ENCODE measurements around the gene ZSWIM1.

The ZSWIM1 gene

DNA sequence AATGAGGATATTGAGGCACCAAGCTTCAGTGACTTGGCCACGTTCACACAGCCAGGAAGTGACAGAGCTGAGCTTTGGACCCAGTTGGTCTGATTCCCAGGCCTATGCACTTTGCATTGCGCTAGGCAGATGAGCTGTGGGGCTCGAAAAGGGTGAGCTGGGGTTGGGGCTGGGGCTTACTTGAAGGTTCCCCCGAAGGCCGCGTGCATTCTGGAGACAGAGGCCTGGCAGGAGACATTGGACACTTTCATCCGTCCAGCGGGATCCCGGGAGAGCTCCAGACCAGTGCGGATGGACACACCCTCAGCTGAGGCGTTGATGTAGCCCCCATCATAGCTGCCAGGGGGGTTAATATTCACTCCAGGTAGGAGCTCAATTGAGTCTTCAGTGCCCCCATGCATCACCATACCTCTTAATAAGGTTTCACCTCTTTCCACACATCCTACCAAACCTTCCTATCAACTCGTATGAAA is 28.3 kb downstream of the ZSWIM1 start:
- no peak overlapping the region for H3K27ac ChIP-seq (ENCODE audit: insufficient read depth, low read depth, low read length, poor library complexity, severe bottlenecking)
- peaks cover 13% of the 10 kb centered on the region for H3K4me1 ChIP-seq (ENCODE audit: control insufficient read depth, insufficient read depth, low read length)
- H3K9me3 ChIP-seq (ENCODE audit: control insufficient read depth, low read length): no peaks in the 10 kb centered on the region
- H3K27me3 ChIP-seq (ENCODE audit: control insufficient read depth, insufficient read depth, low read length, poor library complexity, severe bottlenecking): no peaks in the 10 kb centered on the region
- whole genome bisulfite sequencing, 2 experiments: 93 to 96% methylated on average over 12 of the region's 12 CpGs
- H3K36me3 ChIP-seq (ENCODE audit: control insufficient read depth, insufficient read depth, low read length): peaks cover 38% of the 10 kb centered on the region
- no peak overlapping the region for H3K4me3 ChIP-seq (ENCODE audit: insufficient read depth, low read depth, low read length)

DNA sequence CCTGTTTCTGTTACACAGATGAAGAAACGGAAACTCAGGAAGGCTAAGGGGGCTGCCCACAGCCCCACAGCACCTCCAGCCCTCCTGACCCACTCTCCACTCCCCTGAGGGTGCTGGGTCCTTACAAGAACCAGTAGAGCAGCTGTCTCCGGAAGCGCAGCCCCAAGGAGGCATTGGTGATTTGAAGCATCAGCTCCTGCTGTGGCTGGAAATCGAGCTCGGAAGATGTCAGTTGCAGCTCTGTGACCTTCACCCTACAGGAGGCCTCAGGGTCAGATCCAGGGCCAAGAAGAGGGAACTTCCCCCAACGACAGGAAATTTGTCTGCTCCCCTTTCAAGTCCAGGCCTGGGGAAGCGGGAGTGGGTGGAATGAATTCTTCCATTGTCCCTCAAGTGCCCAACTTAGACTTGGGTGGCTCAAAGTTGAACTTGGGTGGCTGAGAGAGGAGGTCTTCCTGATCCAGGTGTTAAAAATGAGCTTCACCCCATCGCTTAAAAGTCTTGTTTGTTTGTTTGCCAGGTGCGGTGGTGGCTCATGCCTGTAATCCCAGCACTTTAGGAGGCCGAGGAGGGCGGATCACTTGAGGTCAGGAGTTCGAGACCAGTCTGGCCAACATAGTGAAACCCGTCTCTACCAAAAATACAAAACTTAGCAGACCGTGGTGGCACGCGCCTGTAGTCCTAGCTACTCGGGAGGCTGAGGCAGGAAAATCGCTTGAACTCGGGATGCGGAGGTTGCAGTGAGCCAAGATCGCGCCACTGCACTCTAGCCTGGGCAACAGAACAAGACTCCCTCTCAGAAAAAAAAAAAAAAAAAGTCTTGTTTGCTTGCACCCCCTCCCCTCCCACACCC is 29.0 kb downstream of the ZSWIM1 start:
- Histone ChIP-seq H3K4me3 (ENCODE audit: insufficient read depth, low read depth, low read length) (peak overlapping the region; percentile 69), H3K27me3 (ENCODE audit: control insufficient read depth, insufficient read depth, low read length, poor library complexity, severe bottlenecking) (no peaks in the 10 kb centered on the region), H3K36me3 (ENCODE audit: control insufficient read depth, insufficient read depth, low read length) (peaks cover 31% of the 10 kb centered on the region), H3K9me3 (ENCODE audit: control insufficient read depth, low read length) (no peaks in the 10 kb centered on the region), H3K4me1 (ENCODE audit: control insufficient read depth, insufficient read depth, low read length) (peaks cover 13% of the 10 kb centered on the region), H3K27ac (ENCODE audit: insufficient read depth, low read depth, low read length, poor library complexity, severe bottlenecking) (no peak overlapping the region)
- WGBS, 2 experiments: 88% methylated on average over 21 to 22 of the region's 22 CpGs

DNA sequence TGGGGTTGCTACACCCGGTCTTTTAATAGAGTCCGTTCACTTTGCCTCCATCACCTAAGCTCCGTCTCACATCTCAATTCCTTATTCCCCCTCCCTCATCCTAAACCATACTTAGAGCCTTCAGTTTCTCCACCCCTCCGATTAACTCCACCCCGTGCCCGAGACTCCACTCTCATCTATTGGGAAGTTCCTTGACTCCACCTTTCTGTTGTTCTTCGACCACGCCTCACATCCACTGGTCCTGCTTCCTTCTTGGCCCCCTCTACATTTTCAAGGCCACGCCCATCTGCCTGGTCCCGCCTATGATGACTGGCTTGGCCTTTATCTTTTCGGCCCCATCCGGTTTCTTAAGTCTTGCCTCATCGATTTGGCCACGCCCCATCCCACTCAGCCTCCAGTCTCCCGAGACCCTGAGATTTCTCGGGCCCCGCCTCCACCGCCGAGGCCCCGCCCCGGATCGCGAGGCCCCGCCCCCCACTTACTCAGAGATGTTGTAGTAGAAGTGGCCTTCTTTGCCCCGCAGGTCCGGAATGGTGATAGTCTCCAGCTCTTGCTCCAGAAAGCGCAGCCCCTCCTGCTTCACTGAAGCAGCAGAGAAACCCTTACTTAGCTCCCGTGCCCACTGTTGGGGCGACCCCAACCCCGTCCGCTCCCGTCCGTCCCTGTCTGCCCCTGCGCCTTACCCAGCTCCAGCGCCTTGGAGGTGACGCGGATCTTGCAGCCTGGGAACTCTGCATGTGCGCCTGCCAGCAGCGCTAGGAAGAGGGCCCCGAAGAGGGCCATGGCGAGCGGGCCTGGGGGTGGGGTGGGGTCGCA is 29.9 kb downstream of the ZSWIM1 start:
- H3K36me3 ChIP-seq (ENCODE audit: control insufficient read depth, insufficient read depth, low read length): peaks cover 23% of the 10 kb centered on the region
- no peaks in the 10 kb centered on the region for H3K27me3 ChIP-seq (ENCODE audit: control insufficient read depth, insufficient read depth, low read length, poor library complexity, severe bottlenecking)
- H3K9me3 ChIP-seq (ENCODE audit: control insufficient read depth, low read length): no peaks in the 10 kb centered on the region
- WGBS, 2 experiments: 2 to 3% methylated on average over 43 of the region's 43 CpGs
- peaks cover 13% of the 10 kb centered on the region for H3K4me1 ChIP-seq (ENCODE audit: control insufficient read depth, insufficient read depth, low read length)
- H3K4me3 ChIP-seq (ENCODE audit: insufficient read depth, low read depth, low read length): peak overlapping the region; percentile 69
- peak overlapping the region; percentile 96 for H3K27ac ChIP-seq (ENCODE audit: insufficient read depth, low read depth, low read length, poor library complexity, severe bottlenecking)

DNA sequence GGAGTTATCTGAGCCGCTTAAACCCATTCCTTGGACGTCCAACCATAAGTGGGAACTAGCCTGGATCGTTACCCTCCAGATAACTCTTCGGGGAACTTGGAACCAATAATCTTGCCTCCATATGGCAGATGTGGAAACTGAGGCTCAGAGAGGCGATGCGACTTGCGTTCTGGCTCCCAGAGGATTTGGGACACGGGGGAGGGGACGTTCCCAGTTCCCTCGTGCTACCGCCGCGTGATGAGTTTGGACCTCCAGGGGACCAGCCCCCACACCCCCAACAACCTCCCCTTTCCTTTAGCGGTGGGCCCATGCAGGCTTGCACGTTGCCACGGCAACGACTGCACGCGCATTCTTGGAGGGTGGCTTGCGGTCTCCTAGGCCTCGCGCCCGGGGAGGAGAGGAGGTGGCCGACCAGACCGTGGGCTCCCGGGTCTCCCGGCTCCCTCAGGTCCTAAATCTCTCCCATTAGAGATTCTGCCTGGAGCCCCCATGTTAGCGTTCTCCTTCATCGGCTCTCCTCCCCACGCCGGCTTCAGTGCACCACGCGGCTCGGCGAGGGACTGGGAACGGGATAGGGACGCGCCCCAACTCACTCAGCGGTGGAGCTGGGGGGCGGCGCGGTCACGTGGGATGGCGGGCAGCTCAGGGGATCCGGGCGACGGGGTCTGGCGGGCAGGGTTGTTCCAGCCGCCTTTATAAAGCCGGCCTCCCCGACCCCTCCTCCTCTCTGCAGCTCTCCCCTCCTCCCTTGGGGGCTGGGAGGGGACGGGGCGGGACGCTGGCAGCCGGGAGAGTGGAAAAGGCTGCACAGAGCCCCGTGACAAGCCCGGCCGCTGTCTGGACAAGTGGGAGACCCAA is 30.7 kb downstream of the ZSWIM1 start, which contains the start of gene PLTP:
Gene PLTP, minus strand, starts transcription at position 670 of the 858 bp plus-strand sequence. CDS start 703 bp downstream, outside the sequence.
- 1% methylated on average over 58 of the region's 58 CpGs for WGBS, 2 experiments
- peaks cover 17% of the 10 kb centered on the region for H3K36me3 ChIP-seq (ENCODE audit: control insufficient read depth, insufficient read depth, low read length)
- H3K27ac ChIP-seq (ENCODE audit: insufficient read depth, low read depth, low read length, poor library complexity, severe bottlenecking): peak within 1 kb of the TSS; percentile 96
- H3K9me3 ChIP-seq (ENCODE audit: control insufficient read depth, low read length): no peaks in the 10 kb centered on the region
- peak within 1 kb of the TSS; percentile 69 for H3K4me3 ChIP-seq (ENCODE audit: insufficient read depth, low read depth, low read length)
- H3K27me3 ChIP-seq (ENCODE audit: control insufficient read depth, insufficient read depth, low read length, poor library complexity, severe bottlenecking): no peaks in the 10 kb centered on the region
- peaks cover 13% of the 10 kb centered on the region for H3K4me1 ChIP-seq (ENCODE audit: control insufficient read depth, insufficient read depth, low read length)

DNA sequence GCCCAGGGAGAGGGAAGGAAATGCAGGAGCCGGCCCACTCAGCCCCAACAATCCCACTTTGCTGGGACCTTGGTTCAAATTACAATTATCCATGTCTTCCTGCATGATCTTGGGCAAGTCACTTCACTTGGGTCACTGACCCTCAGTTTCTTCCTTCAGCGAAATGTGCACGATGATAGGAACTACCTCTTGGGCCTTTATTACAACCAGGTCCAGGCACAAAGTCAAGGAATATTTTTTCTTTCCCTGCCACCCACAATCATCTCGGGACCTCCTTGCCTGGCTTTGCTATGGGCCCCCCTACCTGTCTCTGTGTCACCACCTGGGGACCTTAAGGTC is 31.3 kb downstream of the ZSWIM1 start:
- WGBS, 2 experiments: 39 to 41% methylated on average over 4 of the region's 4 CpGs
- Histone ChIP-seq H3K27me3 (ENCODE audit: control insufficient read depth, insufficient read depth, low read length, poor library complexity, severe bottlenecking) (no peaks in the 10 kb centered on the region), H3K9me3 (ENCODE audit: control insufficient read depth, low read length) (no peaks in the 10 kb centered on the region), H3K36me3 (ENCODE audit: control insufficient read depth, insufficient read depth, low read length) (peaks cover 16% of the 10 kb centered on the region), H3K4me3 (ENCODE audit: insufficient read depth, low read depth, low read length) (peak overlapping the region; percentile 69), H3K27ac (ENCODE audit: insufficient read depth, low read depth, low read length, poor library complexity, severe bottlenecking) (no peak overlapping the region), H3K4me1 (ENCODE audit: control insufficient read depth, insufficient read depth, low read length) (peaks cover 13% of the 10 kb centered on the region)

DNA sequence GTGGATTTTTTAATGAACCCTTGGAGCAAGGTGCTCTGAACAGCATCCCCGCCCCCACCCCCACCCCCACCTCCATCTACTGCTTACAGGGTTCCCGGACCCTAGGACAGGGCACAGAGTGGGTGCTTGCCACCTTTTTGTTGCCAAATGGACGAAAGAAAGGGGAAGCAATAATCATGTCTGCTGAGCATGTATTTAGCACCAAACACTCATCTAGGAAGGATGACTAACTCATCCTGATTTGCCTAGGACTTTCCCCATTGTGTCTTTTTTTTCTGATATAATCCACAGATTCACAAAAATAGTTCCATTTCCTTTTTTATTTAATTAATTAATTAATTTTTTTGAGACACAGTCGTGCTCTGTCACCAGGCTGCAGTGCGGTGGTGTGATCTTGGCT is 32.1 kb downstream of the ZSWIM1 start:
- no peak overlapping the region for H3K4me3 ChIP-seq (ENCODE audit: insufficient read depth, low read depth, low read length)
- 86 to 91% methylated on average over 4 to 5 of the region's 5 CpGs for WGBS, 2 experiments

DNA sequence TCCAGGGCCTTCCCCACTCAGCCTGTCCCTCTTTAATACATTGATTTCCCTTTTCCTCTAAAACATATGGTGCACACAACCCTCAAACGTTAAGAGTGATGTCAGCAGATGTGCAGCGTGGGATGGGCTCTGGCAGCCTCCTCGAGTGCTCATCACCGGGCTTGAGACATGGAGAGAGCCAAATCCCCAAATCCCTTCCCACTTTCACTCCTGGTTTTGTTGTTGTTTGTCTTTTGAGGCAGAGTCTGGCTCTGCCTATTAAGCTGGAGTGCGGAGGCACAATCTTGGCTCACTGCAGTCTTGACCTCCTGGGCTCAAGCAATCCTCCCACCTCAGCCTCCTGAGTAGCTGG is 36.7 kb downstream of the ZSWIM1 start:
- Histone ChIP-seq H3K27ac (ENCODE audit: insufficient read depth, low read depth, low read length, poor library complexity, severe bottlenecking) (no peak overlapping the region), H3K27me3 (ENCODE audit: control insufficient read depth, insufficient read depth, low read length, poor library complexity, severe bottlenecking) (no peaks in the 10 kb centered on the region), H3K4me3 (ENCODE audit: insufficient read depth, low read depth, low read length) (no peak overlapping the region), H3K36me3 (ENCODE audit: control insufficient read depth, insufficient read depth, low read length) (no peaks in the 10 kb centered on the region), H3K4me1 (ENCODE audit: control insufficient read depth, insufficient read depth, low read length) (peaks cover 3% of the 10 kb centered on the region), H3K9me3 (ENCODE audit: control insufficient read depth, low read length) (no peaks in the 10 kb centered on the region)
- 89 to 90% methylated on average over 5 of the region's 5 CpGs for WGBS, 2 experiments

More for the DNA sequence above, 32.1 kb downstream of the ZSWIM1 start:
- no peaks in the 10 kb centered on the region for H3K9me3 ChIP-seq (ENCODE audit: control insufficient read depth, low read length)
- no peak overlapping the region for H3K27ac ChIP-seq (ENCODE audit: insufficient read depth, low read depth, low read length, poor library complexity, severe bottlenecking)
- peaks cover 9% of the 10 kb centered on the region for H3K36me3 ChIP-seq (ENCODE audit: control insufficient read depth, insufficient read depth, low read length)
- no peaks in the 10 kb centered on the region for H3K27me3 ChIP-seq (ENCODE audit: control insufficient read depth, insufficient read depth, low read length, poor library complexity, severe bottlenecking)
- peaks cover 13% of the 10 kb centered on the region for H3K4me1 ChIP-seq (ENCODE audit: control insufficient read depth, insufficient read depth, low read length)

DNA sequence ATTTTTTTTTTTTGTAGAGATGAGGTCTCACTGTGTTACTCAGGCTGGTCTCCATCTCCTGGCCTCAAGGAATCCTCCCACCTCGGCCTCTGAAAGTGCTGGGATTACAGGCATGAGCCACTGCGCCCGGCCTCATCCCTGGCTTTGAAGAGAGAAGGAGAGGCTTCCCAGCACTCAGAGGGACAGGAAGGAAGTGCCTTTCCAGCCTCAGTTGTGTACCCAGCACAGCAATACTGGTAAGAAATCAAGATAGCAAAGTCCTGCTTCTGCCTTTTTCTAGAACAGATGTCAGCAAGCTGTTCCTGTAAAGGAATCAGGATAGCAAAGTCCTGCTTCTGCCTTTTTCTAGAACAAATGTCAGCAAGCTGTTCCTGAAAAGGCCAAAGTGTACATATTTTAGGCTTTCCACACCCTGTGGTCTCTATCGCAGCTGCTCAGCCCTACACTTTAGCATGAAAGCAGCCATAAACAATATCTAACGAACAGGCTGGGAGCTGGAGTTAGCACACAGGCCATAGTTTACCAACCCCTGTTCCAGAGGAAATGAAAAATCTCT is 37.2 kb downstream of the ZSWIM1 start:
- H3K9me3 ChIP-seq (ENCODE audit: control insufficient read depth, low read length): no peaks in the 10 kb centered on the region
- peaks cover 3% of the 10 kb centered on the region for H3K4me1 ChIP-seq (ENCODE audit: control insufficient read depth, insufficient read depth, low read length)
- H3K27ac ChIP-seq (ENCODE audit: insufficient read depth, low read depth, low read length, poor library complexity, severe bottlenecking): no peak overlapping the region
- whole genome bisulfite sequencing, 2 experiments: 91 to 93% methylated on average over 5 of the region's 5 CpGs
- H3K27me3 ChIP-seq (ENCODE audit: control insufficient read depth, insufficient read depth, low read length, poor library complexity, severe bottlenecking): no peaks in the 10 kb centered on the region
- H3K4me3 ChIP-seq (ENCODE audit: insufficient read depth, low read depth, low read length): no peak overlapping the region
- no peaks in the 10 kb centered on the region for H3K36me3 ChIP-seq (ENCODE audit: control insufficient read depth, insufficient read depth, low read length)

DNA sequence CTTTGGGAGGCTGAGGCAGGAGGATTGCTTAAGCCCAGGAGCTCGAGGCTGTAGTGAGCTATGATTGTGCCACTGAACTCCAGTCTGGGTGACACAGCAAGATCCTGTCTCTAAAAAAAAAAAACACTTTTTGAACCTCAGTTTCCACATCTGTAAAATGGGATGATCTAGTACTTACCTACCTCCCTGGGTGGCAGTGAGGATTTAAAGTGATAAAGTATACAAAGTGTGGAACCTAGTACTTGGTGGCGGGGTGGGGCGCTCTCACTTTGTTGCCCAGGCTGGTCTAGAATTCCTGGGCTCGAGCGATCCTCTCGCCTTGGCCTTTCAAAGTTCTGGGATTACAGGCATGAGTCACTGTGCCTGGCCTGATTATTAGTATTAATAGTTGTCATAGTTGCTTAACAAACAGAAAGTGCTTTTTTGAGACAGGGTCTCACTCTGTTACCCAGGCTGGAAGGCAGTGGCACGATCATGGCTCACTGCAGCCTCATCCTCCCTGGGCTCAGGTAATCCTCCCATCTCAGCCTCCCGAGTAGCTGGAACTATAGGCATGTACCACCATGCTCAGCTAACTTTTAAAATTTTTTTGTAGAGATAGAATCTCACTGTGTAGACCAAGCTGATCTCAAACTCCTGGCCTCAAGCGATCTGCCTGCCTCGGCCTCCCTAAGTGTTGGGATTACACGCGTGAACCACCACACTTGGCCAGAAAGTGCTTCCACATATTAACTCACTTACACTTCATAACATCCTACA is 37.9 kb downstream of the ZSWIM1 start:
- WGBS, 2 experiments: 94 to 96% methylated on average over 12 of the region's 12 CpGs

More for the DNA sequence above, 37.9 kb downstream of the ZSWIM1 start:
- H3K4me1 ChIP-seq (ENCODE audit: control insufficient read depth, insufficient read depth, low read length): peaks cover 3% of the 10 kb centered on the region
- no peaks in the 10 kb centered on the region for H3K27me3 ChIP-seq (ENCODE audit: control insufficient read depth, insufficient read depth, low read length, poor library complexity, severe bottlenecking)
- H3K27ac ChIP-seq (ENCODE audit: insufficient read depth, low read depth, low read length, poor library complexity, severe bottlenecking): no peak overlapping the region
- no peaks in the 10 kb centered on the region for H3K36me3 ChIP-seq (ENCODE audit: control insufficient read depth, insufficient read depth, low read length)
- no peaks in the 10 kb centered on the region for H3K9me3 ChIP-seq (ENCODE audit: control insufficient read depth, low read length)
- H3K4me3 ChIP-seq (ENCODE audit: insufficient read depth, low read depth, low read length): no peak overlapping the region
